ENCODE measurements around the gene INTS1. TPM values are rescaled to one million over a fixed set of nuclear protein-coding genes. Genes with fewer than 3 reads are reported as not detected.

INTS1 gene
- total and polyA plus RNA-seq, 2 of the 4 experiments (the other 2 are of a cell fraction): 9.3 to 40.1 TPM

- no peak for TF ChIP-seq RAD21 (IDR thresholded peaks at IDR 0.05; ENCODE audit: low read length)
- no peak; the same call in 1 of the 2 replicates for TF ChIP-seq POLR2A (IDR thresholded peaks at IDR 0.05; ENCODE audit: low read depth, low read length)
- TF ChIP-seq RCOR1 (IDR thresholded peaks at IDR 0.05; ENCODE audit: insufficient replicate concordance, low read length): no peak
- TF ChIP-seq BHLHE40 (IDR thresholded peaks at IDR 0.05; ENCODE audit: low read depth, low read length): no peak
- no peak for TF ChIP-seq NFE2L2 (IDR thresholded peaks at IDR 0.05; ENCODE audit: low read depth, low read length)
- TF ChIP-seq CEBPB (IDR thresholded peaks at IDR 0.05; ENCODE audit: low read depth, low read length): no peak
- no peak for TF ChIP-seq MAFK (IDR thresholded peaks at IDR 0.05; ENCODE audit: low read depth, low read length)
- TF ChIP-seq SMC3 (IDR thresholded peaks at IDR 0.05; ENCODE audit: low read depth, low read length): no peak
- no peak for TF ChIP-seq MAZ (IDR thresholded peaks at IDR 0.05; ENCODE audit: borderline replicate concordance, low read depth, low read length)
- TF ChIP-seq CHD1 (IDR thresholded peaks at IDR 0.05; ENCODE audit: low read depth, low read length): no peak
- DNase-seq (no peak), ATAC-seq (ENCODE audit: low read depth) (no peak)
- peaks cover 48% of the 10 kb centered on the region for H3K36me3 ChIP-seq (ENCODE audit: control insufficient read depth, insufficient read depth, low read length)
- H3K27ac ChIP-seq (ENCODE audit: insufficient read depth, low read length): no peak overlapping the region
- H3K18ac ChIP-seq (ENCODE audit: low read depth, low read length): no peak overlapping the region
- H3K9ac ChIP-seq (ENCODE audit: low read depth, low read length): no peak overlapping the region
- no peak overlapping the region for H3K23ac ChIP-seq (ENCODE audit: low read depth, low read length)
- H2BK20ac ChIP-seq (ENCODE audit: low read depth, low read length): no peak overlapping the region
- no peak overlapping the region for H3K4me2 ChIP-seq (ENCODE audit: low read depth, low read length)
- H2AFZ ChIP-seq (replicated peaks; ENCODE audit: low read length, poor library complexity): no peak overlapping the region
- no peak overlapping the region for H3K4me3 ChIP-seq (ENCODE audit: insufficient read depth, low read depth, low read length)
- no TSS peak for BruUV-seq (replicated peaks)
- WGBS, 2 experiments (ENCODE audit: extremely low coverage in 2 of 2, insufficient read length in 1 of 2): no CpG with 5 or more reads among the region's 6 CpGs
- H3K79me1 ChIP-seq (ENCODE audit: low read depth in 1 of 2, low read length in 2 of 2): peaks cover 0 to 34% of the 10 kb centered on the region in 2 experiments; a peak in 3 of 4 replicates
- intact Hi-C loops (cut with micrococcal nuclease) (no loop called here), dilution Hi-C loops (cut with HindIII; ENCODE audit: low sequenced_read_pairs, unreplicated experiment) (no loop called here), in situ Hi-C loops (cut with MboI; ENCODE audit: low sequenced_read_pairs) (no loop called here)
- H3K14ac ChIP-seq (replicated peaks; ENCODE audit: low read depth, low read length): no peak overlapping the region
- no peak overlapping the region for H3K56ac ChIP-seq (ENCODE audit: extremely low read depth, insufficient read depth, low read length)
- no peaks in the 10 kb centered on the region for H3K27me3 ChIP-seq (ENCODE audit: control insufficient read depth, insufficient read depth, low read length)
- H4K91ac ChIP-seq (ENCODE audit: insufficient read depth, low read depth, low read length): no peak overlapping the region
- no peak overlapping the region for H4K8ac ChIP-seq (ENCODE audit: low read depth in 2 of 2, low read length in 2 of 2)
- no peak overlapping the region for H4K5ac ChIP-seq (ENCODE audit: low read depth, low read length)
- H2BK15ac ChIP-seq (ENCODE audit: low read depth, low read length): no peak overlapping the region
- ChIA-PET POLR2A (ENCODE audit: unreplicated experiment) (no interaction called here), CTCF (no interaction called here)
- H3K9me1 ChIP-seq (ENCODE audit: insufficient read depth, low read length): peaks cover 4% of the 10 kb centered on the region; the same call in 1 of the 2 replicates
- no peaks in the 10 kb centered on the region for H3K9me3 ChIP-seq (ENCODE audit: control insufficient read depth, insufficient read depth, low read length)
- H3K4ac ChIP-seq (ENCODE audit: low read depth, low read length): no peak overlapping the region
- no peak overlapping the region for H2BK120ac ChIP-seq (ENCODE audit: low read depth, low read length)
- no peak overlapping the region for H2AK5ac ChIP-seq (ENCODE audit: low read depth, low read length)
- H3K4me1 ChIP-seq (ENCODE audit: control insufficient read depth, insufficient read depth, low read length): peaks cover 4% of the 10 kb centered on the region
- peaks cover 15% of the 10 kb centered on the region for H4K20me1 ChIP-seq (ENCODE audit: insufficient read depth, low read length)
- H2AK9ac ChIP-seq (replicated peaks; ENCODE audit: low read depth, low read length, poor library complexity): no peak overlapping the region
- H2BK5ac ChIP-seq (ENCODE audit: low read depth, low read length, poor library complexity, severe bottlenecking): no peak overlapping the region
Observed at GRCh38 chr7:1543826-1544177, 39.6 kb upstream of the INTS1 start.

Measured in IMR-90 (cell line).